SK-N-SH treated with all-trans-retinoic acid at 6 μM for 48 hours (cell line): Measurements from ENCODE around the gene PRR36.

Experiments
- ATAC-seq: fragments of 200-7000 bp; cut with Tn5 transposase; 3 replicates; pipeline ENCODE4 v1.9.1; 2020; ENCODE audit warnings: mild to moderate bottlenecking, moderate library complexity
- ARNTL ChIP-seq: fragments of 450-650 bp; formaldehyde crosslinking; IDR thresholded peaks from 2 replicates; pipeline ENCODE4 v1.5.0; 2020; ENCODE audit warnings: low read depth, mild to moderate bottlenecking, moderate library complexity, borderline replicate concordance
- BACH2 ChIP-seq: fragments of 250-450 bp; sonication (Bioruptor Pico); IDR thresholded peaks from 2 replicates; pipeline ENCODE4 v1.9.0; 2021; ENCODE audit warnings: mild to moderate bottlenecking, borderline replicate concordance
- CSDC2 ChIP-seq: fragments of 250-450 bp; sonication (Bioruptor Pico); IDR thresholded peaks from 2 replicates; pipeline ENCODE4 v1.5.0; 2020; ENCODE audit warnings: mild to moderate bottlenecking, moderate library complexity
- CSRNP3 ChIP-seq: fragments of 250-450 bp; sonication (Bioruptor Pico); IDR thresholded peaks from 2 replicates; pipeline ENCODE4 v1.5.1; 2021; ENCODE audit warnings: mild to moderate bottlenecking, moderate library complexity
- ESRRG ChIP-seq: fragments of 250-450 bp; sonication (Bioruptor Pico); IDR thresholded peaks from 2 replicates; pipeline ENCODE4 v1.6.1; 2021; ENCODE audit warnings: mild to moderate bottlenecking
- GLIS3 ChIP-seq: fragments of 250-450 bp; sonication (Bioruptor Pico); IDR thresholded peaks from 2 replicates; pipeline ENCODE4 v1.5.0; 2020; ENCODE audit warnings: mild to moderate bottlenecking, moderate library complexity
- ISL1 ChIP-seq: fragments of 250-450 bp; sonication (Bioruptor Pico); IDR thresholded peaks from 2 replicates; pipeline ENCODE4 v2.1.2; 2022; ENCODE audit warnings: mild to moderate bottlenecking, moderate library complexity
- OSR1 ChIP-seq: fragments of 250-450 bp; sonication (Bioruptor Pico); IDR thresholded peaks from 2 replicates; pipeline ENCODE4 v1.8.0; 2022; ENCODE audit warnings: moderate library complexity, mild to moderate bottlenecking, inconsistent platforms
- PPARA ChIP-seq: fragments of 250-450 bp; sonication (Bioruptor Pico); IDR thresholded peaks from 2 replicates; pipeline ENCODE4 v1.5.0; 2020; ENCODE audit warnings: mild to moderate bottlenecking, borderline replicate concordance
- RARB ChIP-seq: fragments of 250-450 bp; sonication (Bioruptor Pico); IDR thresholded peaks from 2 replicates; pipeline ENCODE4 v1.8.0; 2021; ENCODE audit warnings: mild to moderate bottlenecking, moderate library complexity
- SNAI2 ChIP-seq: fragments of 250-450 bp; sonication (Bioruptor Pico); IDR thresholded peaks from 2 replicates; pipeline ENCODE4 v1.5.0; 2020; ENCODE audit warnings: mild to moderate bottlenecking, moderate library complexity
- TCF4 ChIP-seq: fragments of 250-450 bp; sonication (Bioruptor Pico); IDR thresholded peaks from 2 replicates; pipeline ENCODE4 v1.8.0; 2021; ENCODE audit warnings: mild to moderate bottlenecking, moderate library complexity, borderline replicate concordance
- TOX ChIP-seq: fragments of 250-450 bp; sonication (Bioruptor Pico); IDR thresholded peaks from 2 replicates; pipeline ENCODE4 v1.8.0; 2021; ENCODE audit warnings: mild to moderate bottlenecking, moderate library complexity, borderline replicate concordance
- ZC3H10 ChIP-seq: fragments of 250-450 bp; sonication (Bioruptor Pico); IDR thresholded peaks from 2 replicates; pipeline ENCODE4 v1.5.1; 2021; ENCODE audit warnings: mild to moderate bottlenecking, moderate library complexity
- ZFP3 ChIP-seq: fragments of 250-450 bp; sonication (Bioruptor Pico); IDR thresholded peaks from 2 replicates; pipeline ENCODE4 v1.5.0; 2020; ENCODE audit warnings: mild to moderate bottlenecking, moderate library complexity
- ZFP30 ChIP-seq: fragments of 450-650 bp; formaldehyde crosslinking; IDR thresholded peaks from 2 replicates; pipeline ENCODE4 v1.5.0; 2022; ENCODE audit warnings: mild to moderate bottlenecking, moderate library complexity
- ZNF565 ChIP-seq: fragments of 450-650 bp; formaldehyde crosslinking; conservative IDR thresholded peaks from 2 replicates; pipeline ENCODE4 v1.5.0; 2020; ENCODE audit warnings: low read depth, mild to moderate bottlenecking, moderate library complexity
- ZNF70 ChIP-seq: fragments of 450-650 bp; formaldehyde crosslinking; IDR thresholded peaks from 2 replicates; pipeline ENCODE4 v1.5.0; 2020; ENCODE audit warnings: mild to moderate bottlenecking, moderate library complexity
- ZNF8 ChIP-seq: fragments of 450-650 bp; formaldehyde crosslinking; IDR thresholded peaks from 2 replicates; pipeline ENCODE4 v1.5.0; 2020; ENCODE audit warnings: mild to moderate bottlenecking, moderate library complexity
- TF ChIP-seq, protein P1 (sequence below): fragments of 250-450 bp; sonication (Bioruptor Pico); IDR thresholded peaks from 2 replicates; pipeline ENCODE4 v1.8.0; 2020; ENCODE audit warnings: mild to moderate bottlenecking, moderate library complexity, borderline replicate concordance
- TF ChIP-seq, protein P2 (sequence below): fragments of 250-450 bp; sonication (Bioruptor Pico); IDR thresholded peaks from 2 replicates; pipeline ENCODE4 v1.8.0; 2021; ENCODE audit warnings: low read depth, mild to moderate bottlenecking, moderate library complexity, borderline replicate concordance
- TF ChIP-seq, protein P3 (sequence below): fragments of 250-450 bp; sonication (Bioruptor Pico); IDR thresholded peaks from 2 replicates; pipeline ENCODE4 v1.5.1; 2020; ENCODE audit warnings: low read depth, mild to moderate bottlenecking, moderate library complexity

Gene PRR36

DNA sequence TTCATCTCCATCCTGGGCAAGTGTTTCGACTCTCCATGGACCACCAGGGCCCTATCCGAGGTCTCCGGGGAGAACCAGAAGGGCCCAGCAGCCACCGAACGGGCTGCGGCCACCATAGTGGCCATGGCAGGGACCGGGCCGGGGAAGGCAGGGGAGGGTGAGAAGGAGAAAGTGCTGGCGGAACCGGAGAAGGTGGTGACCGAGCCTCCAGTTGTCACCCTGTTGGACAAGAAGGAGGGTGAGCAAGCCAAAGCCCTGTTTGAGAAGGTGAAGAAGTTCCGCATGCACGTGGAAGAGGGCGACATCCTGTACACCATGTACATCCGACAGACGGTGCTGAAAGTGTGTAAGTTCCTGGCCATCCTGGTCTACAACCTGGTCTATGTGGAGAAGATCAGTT lies 24.8 kb upstream of the PRR36 start:
- no peak for TF ChIP-seq GLIS3 (CRISPR knock-in tag)
- TF ChIP-seq ZNF8, result no peak
- TF ChIP-seq ZFP30 (CRISPR knock-in tag), result no peak
- TF ChIP-seq, protein P1, sequence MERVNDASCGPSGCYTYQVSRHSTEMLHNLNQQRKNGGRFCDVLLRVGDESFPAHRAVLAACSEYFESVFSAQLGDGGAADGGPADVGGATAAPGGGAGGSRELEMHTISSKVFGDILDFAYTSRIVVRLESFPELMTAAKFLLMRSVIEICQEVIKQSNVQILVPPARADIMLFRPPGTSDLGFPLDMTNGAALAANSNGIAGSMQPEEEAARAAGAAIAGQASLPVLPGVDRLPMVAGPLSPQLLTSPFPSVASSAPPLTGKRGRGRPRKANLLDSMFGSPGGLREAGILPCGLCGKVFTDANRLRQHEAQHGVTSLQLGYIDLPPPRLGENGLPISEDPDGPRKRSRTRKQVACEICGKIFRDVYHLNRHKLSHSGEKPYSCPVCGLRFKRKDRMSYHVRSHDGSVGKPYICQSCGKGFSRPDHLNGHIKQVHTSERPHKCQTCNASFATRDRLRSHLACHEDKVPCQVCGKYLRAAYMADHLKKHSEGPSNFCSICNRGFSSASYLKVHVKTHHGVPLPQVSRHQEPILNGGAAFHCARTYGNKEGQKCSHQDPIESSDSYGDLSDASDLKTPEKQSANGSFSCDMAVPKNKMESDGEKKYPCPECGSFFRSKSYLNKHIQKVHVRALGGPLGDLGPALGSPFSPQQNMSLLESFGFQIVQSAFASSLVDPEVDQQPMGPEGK (CRISPR knock-in tag), result no peak
- TF ChIP-seq SNAI2, result no peak
- no peak for TF ChIP-seq ZNF565 (CRISPR knock-in tag)
- ATAC-seq, result no peak

- no peak for ATAC-seq
- TF ChIP-seq ZFP3 (CRISPR knock-in tag), result no peak
- TF ChIP-seq ESRRG (CRISPR knock-in tag), result no peak
- no peak for TF ChIP-seq CSDC2 (CRISPR knock-in tag)
- TF ChIP-seq ZFP30 (CRISPR knock-in tag), result no peak
- no peak for TF ChIP-seq ISL1 (CRISPR knock-in tag)
- no peak for TF ChIP-seq SNAI2
- no peak for TF ChIP-seq ZNF70 (CRISPR knock-in tag)
- TF ChIP-seq OSR1 (CRISPR knock-in tag), result no peak
- TF ChIP-seq PPARA (CRISPR knock-in tag), result no peak
These were observed 23.1 kb upstream of the PRR36 start for GRCh38 chr19:7897292-7897691.

GRCh38 chr19:7895565-7895964 lies 21.4 kb upstream of the PRR36 start:
- ATAC-seq, result no peak
- TF ChIP-seq CSRNP3 (CRISPR knock-in tag) (no peak), BACH2 (CRISPR knock-in tag) (no peak), ZNF565 (CRISPR knock-in tag) (no peak), ESRRG (CRISPR knock-in tag) (no peak), PPARA (CRISPR knock-in tag) (no peak), ZNF70 (CRISPR knock-in tag) (no peak), GLIS3 (CRISPR knock-in tag) (no peak), ARNTL (no peak)
- TF ChIP-seq, protein P2, sequence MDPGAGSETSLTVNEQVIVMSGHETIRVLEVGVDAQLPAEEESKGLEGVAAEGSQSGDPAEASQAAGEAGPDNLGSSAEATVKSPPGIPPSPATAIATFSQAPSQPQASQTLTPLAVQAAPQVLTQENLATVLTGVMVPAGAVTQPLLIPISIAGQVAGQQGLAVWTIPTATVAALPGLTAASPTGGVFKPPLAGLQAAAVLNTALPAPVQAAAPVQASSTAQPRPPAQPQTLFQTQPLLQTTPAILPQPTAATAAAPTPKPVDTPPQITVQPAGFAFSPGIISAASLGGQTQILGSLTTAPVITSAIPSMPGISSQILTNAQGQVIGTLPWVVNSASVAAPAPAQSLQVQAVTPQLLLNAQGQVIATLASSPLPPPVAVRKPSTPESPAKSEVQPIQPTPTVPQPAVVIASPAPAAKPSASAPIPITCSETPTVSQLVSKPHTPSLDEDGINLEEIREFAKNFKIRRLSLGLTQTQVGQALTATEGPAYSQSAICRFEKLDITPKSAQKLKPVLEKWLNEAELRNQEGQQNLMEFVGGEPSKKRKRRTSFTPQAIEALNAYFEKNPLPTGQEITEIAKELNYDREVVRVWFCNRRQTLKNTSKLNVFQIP, result no peak

- ATAC-seq, result no peak
- TF ChIP-seq, protein P1 (CRISPR knock-in tag), result no peak
- no peak for TF ChIP-seq ZNF565 (CRISPR knock-in tag)
- TF ChIP-seq PPARA (CRISPR knock-in tag), result no peak
- no peak for TF ChIP-seq ZNF70 (CRISPR knock-in tag)
- no peak for TF ChIP-seq GLIS3 (CRISPR knock-in tag)
- TF ChIP-seq CSDC2 (CRISPR knock-in tag), result no peak
- TF ChIP-seq, protein P3, sequence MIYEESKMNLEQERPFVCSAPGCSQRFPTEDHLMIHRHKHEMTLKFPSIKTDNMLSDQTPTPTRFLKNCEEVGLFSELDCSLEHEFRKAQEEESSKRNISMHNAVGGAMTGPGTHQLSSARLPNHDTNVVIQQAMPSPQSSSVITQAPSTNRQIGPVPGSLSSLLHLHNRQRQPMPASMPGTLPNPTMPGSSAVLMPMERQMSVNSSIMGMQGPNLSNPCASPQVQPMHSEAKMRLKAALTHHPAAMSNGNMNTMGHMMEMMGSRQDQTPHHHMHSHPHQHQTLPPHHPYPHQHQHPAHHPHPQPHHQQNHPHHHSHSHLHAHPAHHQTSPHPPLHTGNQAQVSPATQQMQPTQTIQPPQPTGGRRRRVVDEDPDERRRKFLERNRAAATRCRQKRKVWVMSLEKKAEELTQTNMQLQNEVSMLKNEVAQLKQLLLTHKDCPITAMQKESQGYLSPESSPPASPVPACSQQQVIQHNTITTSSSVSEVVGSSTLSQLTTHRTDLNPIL (CRISPR knock-in tag), result no peak
- no peak for TF ChIP-seq ZNF8
- no peak for TF ChIP-seq ZFP3 (CRISPR knock-in tag)
- TF ChIP-seq BACH2 (CRISPR knock-in tag), result no peak
- TF ChIP-seq TOX, result no peak
- TF ChIP-seq ARNTL, result no peak
- no peak for TF ChIP-seq TCF4 (CRISPR knock-in tag)
- no peak for TF ChIP-seq CSRNP3 (CRISPR knock-in tag)
- TF ChIP-seq SNAI2, result no peak
- TF ChIP-seq OSR1 (CRISPR knock-in tag), result no peak
- no peak for TF ChIP-seq ZC3H10 (CRISPR knock-in tag)
- TF ChIP-seq, protein P2, result no peak
- TF ChIP-seq RARB (CRISPR knock-in tag), result no peak
These were observed 20.6 kb upstream of the PRR36 start for GRCh38 chr19:7894612-7895309.
